Adrenal gland (tissue), 12 donors: ENCODE data around the gene ERC1. TPM values are rescaled to one million over a fixed set of nuclear protein-coding genes. Genes with fewer than 3 reads are reported as not detected.

Experiments used
- DNase-seq, 7 donors: peaks; one replicate each; pipeline ENCODE4 v3.0.0-alpha.2; 2019 to 2020
- H3K27ac ChIP-seq, 5 donors: fragments of 200-600 bp; sonication (generic) in 4 of 5; 1 replicate in 3 of 5; 2 replicates in 2 of 5; pipeline versions ENCODE4 v1.5.1 to v1.8.0; 2016 to 2020; ENCODE audit warnings: mild to moderate bottlenecking in 1 of 5
- H3K27me3 ChIP-seq: fragments of 200-600 bp; 2 replicates; pipeline ENCODE4 v1.8.0; 2021
- H3K36me3 ChIP-seq, 2 donors: fragments of 200-600 bp; replicated peaks in 1 of 2; 1 replicate in 1 of 2; 2 replicates in 1 of 2; pipeline versions ENCODE4 v1.5.1 to v1.8.0; 2018 to 2022
- H3K4me1 ChIP-seq, 2 donors: fragments of 200-600 bp; replicated peaks in 1 of 2; 1 replicate in 1 of 2; 2 replicates in 1 of 2; pipeline versions ENCODE4 v1.5.1 to v1.8.0; 2018 to 2021
- H3K4me3 ChIP-seq, 4 donors: fragments of 200-600 bp; sonication (generic) in 3 of 4; one replicate each; pipeline ENCODE4 v1.5.1; 2016 to 2018
- H3K9me3 ChIP-seq, 3 donors: fragments of 200-600 bp; sonication (generic) in 1 of 3; replicated peaks in 1 of 3; 1 replicate in 2 of 3; 2 replicates in 1 of 3; pipeline versions ENCODE4 v1.5.1 to v1.8.0; 2016 to 2021
- CTCF ChIP-seq, 6 experiments: fragments of 450-650 bp in 4 of 6; fragments of 200-600 bp in 2 of 6; sonication (generic) in 1 of 6; IDR thresholded peaks; 1 replicate in 5 of 6; 2 replicates in 1 of 6; pipeline versions ENCODE4 v1.5.1 to v1.8.0; 2016 to 2021; ENCODE audit warnings: antibody characterized with exemption in 6 of 6, mild to moderate bottlenecking in 2 of 6, moderate library complexity in 1 of 6
- POLR2A ChIP-seq, 2 donors: fragments of 450-650 bp; IDR thresholded peaks; one replicate each; pipeline ENCODE4 v1.6.1; 2017; ENCODE audit warnings: antibody characterized with exemption in 2 of 2, mild to moderate bottlenecking in 2 of 2, moderate library complexity in 1 of 2
- WGBS, 4 donors: extraction: QIAGEN DNeasy Blood & Tissue Kit in 2 of 4; methylation state at CpG; one replicate each; pipeline versions ENCODE4 v1.1.5 to v1.1.7; 2013 to 2017; 5-methylcytosine and 5-hydroxymethylcytosine counted together
- intact Hi-C, 2 donors: fragments of 100-400 bp; cut with DNase I; formaldehyde crosslinking; loops; one replicate each; pipeline versions ENCODE4 v1.14.1 to v1.15.0; 2022 to 2023
- polyA plus RNA-seq, 3 donors: library from polyadenylated mRNA; stranded (reverse); fragments of 200-250 nt in 2 of 3; fragments of 350-450 nt in 1 of 3; fragmentation: Illumina TruSeq in 1 of 3; extraction: RNeasy Lipid Tissue Mini Kit (QIAGEN cat#74804) in 1 of 3; gene quantifications; one replicate each; pipeline ENCODE4 v1.2.3, GENCODE V29; 2013 to 2014
- total RNA-seq, 9 donors: library from RNA; depleted of rRNA in 4 of 9; stranded (reverse); fragments of >200 nt in 4 of 9; fragments of 120-200 nt in 1 of 9; fragmentation: NEBNext Ultra II Directional in 1 of 9; extraction: Animal tissue kit (Norgen Biotek cat#: 25700) in 1 of 9; gene quantifications; one replicate each; pipeline versions ENCODE4 v1.1.0 to v1.2.4, GENCODE V29; 2013 to 2023
- donor health status: healthy with polysubstance abuse.
- donor health status: Bipolar disorder and iron deficiency.
- donor health status: DM: yes; HTN: yes; CAD: no.
- donor health status: DM: no; HTN: no; CAD: no.
- donor health status: DM: no; HTN: no; CAD: no.
- donor health status: DM: yes; HTN: yes; CAD: no.

ERC1 gene
- total and polyA plus RNA-seq, 12 donors, result 4.1 to 79.5 (median 40.2) TPM

GRCh38 chr12:1284611-1285010 lies 293.6 kb downstream of the ERC1 start:
- no peak for DNase-seq
- H3K4me3 ChIP-seq, result no peak overlapping the region
- H3K4me1 ChIP-seq, result peaks cover 0 to 4% of the 10 kb centered on the region in 2 donors
- intact Hi-C loops, result no loop called here
- no peaks in the 10 kb centered on the region for H3K9me3 ChIP-seq
- H3K27me3 ChIP-seq, result no peaks in the 10 kb centered on the region
- H3K36me3 ChIP-seq, result no peaks in the 10 kb centered on the region
- 93 to 97% (median 94%) methylated on average over 4 of the region's 4 CpGs for WGBS, 4 donors
- TF ChIP-seq CTCF (IDR thresholded peaks at IDR 0.05), result no peak
- no peak for TF ChIP-seq POLR2A (IDR thresholded peaks at IDR 0.05)
- no peak overlapping the region for H3K27ac ChIP-seq

- H3K27me3 ChIP-seq, result no peaks in the 10 kb centered on the region
- H3K36me3 ChIP-seq, result no peaks in the 10 kb centered on the region
- no peak for TF ChIP-seq CTCF (IDR thresholded peaks at IDR 0.05)
- TF ChIP-seq POLR2A (IDR thresholded peaks at IDR 0.05), result no peak
- no peak overlapping the region for H3K27ac ChIP-seq
- intact Hi-C loops, result no loop called here
- H3K4me1 ChIP-seq, result peaks cover 0 to 6% of the 10 kb centered on the region in 2 donors
- H3K9me3 ChIP-seq, result no peaks in the 10 kb centered on the region
- 89 to 97% (median 96%) methylated on average over 2 to 3 of the region's 3 CpGs for WGBS, 4 donors
- DNase-seq, result no peak
- H3K4me3 ChIP-seq, result no peak overlapping the region
Measured at GRCh38 chr12:1287446-1287975, 296.5 kb downstream of the ERC1 start.

GRCh38 chr12:1288333-1288732 lies 297.3 kb downstream of the ERC1 start:
- 87 to 91% (median 88%) methylated on average over 7 of the region's 7 CpGs for WGBS, 4 donors
- no peak overlapping the region for H3K27ac ChIP-seq
- H3K36me3 ChIP-seq, result no peaks in the 10 kb centered on the region
- DNase-seq, result no peak
- TF ChIP-seq POLR2A (IDR thresholded peaks at IDR 0.05) (no peak), CTCF (IDR thresholded peaks at IDR 0.05) (no peak)
- peaks cover 0 to 6% of the 10 kb centered on the region in 2 donors for H3K4me1 ChIP-seq
- intact Hi-C loops, result no loop called here
- H3K4me3 ChIP-seq, result no peak overlapping the region
- H3K9me3 ChIP-seq, result no peaks in the 10 kb centered on the region
- H3K27me3 ChIP-seq, result no peaks in the 10 kb centered on the region

GRCh38 chr12:1289371-1290155 lies 298.5 kb downstream of the ERC1 start:
- intact Hi-C loops, result no loop called here
- Histone ChIP-seq H3K27ac (peak overlapping the region in 1 of 5 donors; percentile 35), H3K4me3 (no peak overlapping the region), H3K4me1 (peaks cover 0 to 6% of the 10 kb centered on the region in 2 donors), H3K27me3 (no peaks in the 10 kb centered on the region), H3K9me3 (no peaks in the 10 kb centered on the region), H3K36me3 (no peaks in the 10 kb centered on the region)
- DNase-seq, result no peak
- 68 to 76% (median 70%) methylated on average over 7 of the region's 7 CpGs for WGBS, 4 donors
- TF ChIP-seq POLR2A (IDR thresholded peaks at IDR 0.05) (no peak), CTCF (IDR thresholded peaks at IDR 0.05) (no peak)
